ENCODE results near the gene SH2D4B.

Gene SH2D4B

DNA sequence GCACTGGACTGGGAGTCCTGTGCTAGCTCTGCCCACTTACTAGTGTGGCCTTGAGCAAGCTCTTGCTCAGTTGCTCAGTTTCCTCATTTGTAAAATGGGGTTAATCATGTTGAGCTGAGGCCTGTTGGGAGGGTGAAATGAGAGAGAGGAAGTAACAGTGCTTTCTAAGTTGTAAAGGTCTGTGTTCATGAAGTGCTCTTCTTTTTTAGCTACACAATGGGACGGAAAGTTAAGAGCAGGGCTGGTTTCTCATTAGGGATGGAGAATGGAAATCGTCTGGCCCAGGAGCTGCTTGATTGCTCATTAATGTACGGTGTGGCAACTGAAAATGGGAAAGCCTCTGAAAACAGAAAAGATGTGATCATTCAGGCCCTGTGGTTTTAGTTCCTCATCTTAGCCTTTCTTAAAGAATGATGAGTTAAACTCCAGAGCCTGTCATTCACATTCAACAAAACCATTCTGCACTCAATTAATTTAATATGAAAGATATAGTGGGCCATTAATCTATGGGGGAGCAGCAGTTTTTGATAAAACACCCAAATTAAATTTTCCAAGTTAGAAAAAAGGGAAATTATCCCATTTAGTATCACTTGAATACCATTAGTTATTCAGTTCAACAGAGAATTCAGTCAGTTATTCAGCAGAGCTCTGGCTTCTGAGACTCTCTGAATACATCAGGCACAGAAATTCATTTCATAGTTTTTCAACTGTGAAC, 60.5 kb downstream of the SH2D4B start:
- DNase-seq, result peak; percentile 7

DNA sequence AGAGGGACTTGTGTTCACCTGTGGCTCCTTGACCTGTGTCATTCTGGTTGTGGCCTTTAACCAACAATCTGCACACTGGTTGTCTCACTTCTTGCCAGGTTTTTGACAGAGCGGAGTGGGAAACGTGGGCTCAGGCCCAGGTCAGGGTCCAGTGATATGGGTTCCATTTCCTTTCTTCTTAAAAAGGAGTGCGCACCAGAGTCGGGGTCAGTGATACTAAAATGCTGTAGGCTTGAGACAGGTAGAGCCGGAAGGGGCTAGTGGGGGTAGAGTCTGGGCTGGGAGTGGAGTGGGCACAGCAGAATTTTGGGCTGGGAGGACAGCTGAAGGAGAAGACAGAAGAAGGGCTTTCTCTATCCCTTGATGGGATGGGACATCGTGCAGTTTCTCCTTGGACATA, 61.2 kb downstream of the SH2D4B start:
- DNase-seq, result no peak

DNA sequence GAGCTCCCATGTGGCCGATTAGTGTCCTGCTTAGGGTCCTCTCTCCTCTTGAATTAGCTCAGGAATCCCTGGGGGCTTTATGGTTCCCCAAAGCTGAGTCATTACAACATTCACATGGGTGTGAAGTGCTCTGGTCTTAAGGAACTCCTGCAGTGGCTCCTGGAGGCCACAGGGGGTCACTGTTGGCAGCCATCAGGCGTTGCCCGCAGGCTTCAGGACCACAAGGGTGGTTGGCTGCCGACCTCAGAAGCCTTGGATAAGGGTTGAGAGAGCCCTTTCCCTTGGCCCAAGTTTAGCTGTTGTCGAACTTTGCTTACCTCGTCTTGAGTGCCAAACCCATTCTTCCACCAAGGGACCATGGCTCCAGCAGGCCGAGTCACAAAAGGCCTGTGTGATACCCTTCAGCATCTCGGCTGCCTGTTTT, 61.7 kb downstream of the SH2D4B start:
- DNase-seq, result peak; percentile 63

GRCh38 chr10:80600256-80600655, 62.6 kb downstream of the SH2D4B start:
- no peak for DNase-seq

DNA sequence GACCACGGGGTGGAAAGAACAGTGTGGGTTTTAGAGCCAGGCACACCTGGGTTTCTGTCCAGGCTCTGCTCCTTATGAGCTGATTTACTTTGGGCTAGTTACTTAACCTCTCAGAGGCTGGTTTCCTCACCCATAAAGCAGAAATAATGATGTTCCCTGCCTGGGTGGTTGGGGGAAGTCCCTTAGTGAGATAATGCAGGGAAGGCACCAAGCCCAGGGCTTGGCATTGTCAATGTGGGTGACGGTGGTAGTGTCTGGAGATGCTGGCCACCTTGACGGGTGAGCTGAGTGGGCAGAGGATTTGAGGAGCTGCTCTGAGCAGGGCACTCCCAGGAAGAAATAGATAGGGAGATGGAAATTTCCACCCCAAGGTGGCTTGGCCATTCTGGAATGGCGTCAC, 65.2 kb downstream of the SH2D4B start:
- DNase-seq, result no peak

- no peak for DNase-seq
Observed at GRCh38 chr10:80603516-80603915, 65.8 kb downstream of the SH2D4B start.

DNA sequence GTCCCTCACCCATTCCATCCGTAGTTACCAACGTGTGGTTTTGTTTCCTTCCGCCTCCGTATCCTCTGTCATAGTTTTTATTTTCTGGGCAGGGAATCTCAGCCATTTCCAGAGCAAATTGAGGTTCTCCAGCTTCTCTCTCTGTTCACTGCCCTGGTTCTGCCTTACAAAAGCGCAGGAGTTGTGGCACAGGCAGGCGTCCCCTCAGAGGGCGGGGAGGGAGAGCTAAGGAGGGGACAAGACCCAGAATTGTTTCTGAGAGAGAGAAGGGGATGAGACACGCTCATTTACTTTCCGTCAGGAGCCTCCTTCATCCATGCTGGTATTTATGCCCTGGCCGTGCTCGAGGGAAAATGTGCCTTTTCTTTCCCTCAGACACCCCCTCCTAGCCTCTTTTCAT, 71.0 kb downstream of the SH2D4B start:
- DNase-seq, result no peak

DNA sequence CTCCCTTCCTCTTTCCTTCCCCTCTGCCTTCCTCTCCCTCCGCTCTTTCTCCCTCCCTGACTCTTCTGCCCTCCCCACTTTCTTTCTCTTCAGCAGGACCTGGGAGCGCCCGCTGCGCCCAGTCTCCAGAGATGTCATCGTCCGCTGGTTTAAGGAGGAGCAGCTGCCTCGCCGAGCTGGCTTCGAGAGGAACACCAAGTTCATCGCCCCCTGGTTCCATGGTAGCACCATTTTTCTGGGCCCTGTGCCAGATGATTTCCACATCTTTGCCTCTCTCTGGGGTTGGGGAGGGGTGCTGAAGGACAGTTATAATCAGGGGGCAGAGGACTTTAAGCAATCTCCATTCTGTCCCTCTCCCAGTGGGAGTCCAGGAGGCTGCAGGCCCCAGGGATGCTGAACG, 71.6 kb downstream of the SH2D4B start:
- DNase-seq, result no peak

GRCh38 chr10:80611481-80612185, 73.9 kb downstream of the SH2D4B start:
- DNase-seq, result no peak

- DNase-seq, result no peak
Observed at GRCh38 chr10:80612261-80612660, 74.6 kb downstream of the SH2D4B start.

GRCh38 chr10:80613466-80614170, 75.9 kb downstream of the SH2D4B start:
- no peak for DNase-seq

DNA sequence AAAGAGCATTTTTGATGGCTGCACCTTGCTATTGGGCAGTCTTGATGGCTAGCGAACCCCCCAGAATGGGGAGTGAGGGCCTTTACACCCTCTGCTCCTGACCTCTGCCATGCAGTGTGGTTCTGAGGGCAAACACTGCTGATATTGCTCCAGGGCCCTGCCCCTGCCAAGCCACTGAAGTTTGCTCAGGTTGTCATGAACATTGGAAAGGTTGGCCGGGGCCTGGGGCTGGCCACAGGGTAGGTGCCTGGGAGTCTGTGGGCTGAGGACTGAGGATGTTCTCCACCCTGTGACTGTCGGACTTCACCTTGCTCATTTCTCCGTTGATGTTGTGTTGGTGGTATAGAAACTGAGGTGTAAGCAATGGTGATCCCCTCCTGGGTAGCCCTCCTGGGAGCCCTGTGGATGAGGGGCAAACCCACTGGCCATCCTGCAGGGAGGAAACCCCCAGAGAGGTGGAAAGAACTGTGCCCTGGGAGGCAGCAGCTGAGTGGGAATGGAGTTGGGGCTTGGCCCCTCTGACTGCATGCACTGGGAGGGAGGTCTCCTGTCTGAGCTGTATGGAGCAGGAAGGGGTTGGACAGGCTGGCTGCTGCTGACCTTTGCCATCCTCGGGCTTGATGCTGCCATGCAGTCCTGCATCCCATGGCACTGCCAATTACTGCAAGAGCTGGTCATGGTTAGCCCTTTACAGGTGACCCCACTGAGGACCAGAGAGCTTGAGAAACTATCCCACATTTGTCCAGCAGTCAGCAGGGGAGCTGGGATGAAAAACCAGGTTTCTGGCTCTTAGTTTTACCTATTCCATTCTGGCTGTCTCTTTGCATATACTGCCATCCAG, 77.1 kb downstream of the SH2D4B start:
- no peak for DNase-seq

GRCh38 chr10:80617807-80618206, 80.1 kb downstream of the SH2D4B start:
- no peak for DNase-seq

GRCh38 chr10:80619036-80619435, 81.3 kb downstream of the SH2D4B start:
- no peak for DNase-seq

GRCh38 chr10:80622153-80622552, 84.5 kb downstream of the SH2D4B start:
- no peak for DNase-seq

DNA sequence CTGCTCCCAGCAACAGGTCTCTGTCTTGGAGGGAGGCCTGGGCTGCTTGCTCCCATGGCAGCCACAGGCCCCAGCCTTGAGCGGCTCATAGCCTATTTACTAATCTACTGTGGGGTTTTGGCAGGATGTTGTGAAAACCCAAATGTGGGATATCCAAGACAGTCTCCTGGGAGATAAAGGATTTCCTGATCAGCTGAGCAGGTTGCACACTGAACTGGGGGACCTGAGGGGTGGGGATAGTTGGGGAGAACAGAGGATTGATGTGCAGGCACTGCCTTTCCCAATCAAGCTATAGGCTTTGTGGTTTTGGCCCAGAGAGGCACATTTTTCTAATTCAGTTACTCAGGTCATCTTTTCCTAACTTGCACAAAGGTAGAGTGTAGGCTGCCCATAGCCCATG, 92.6 kb downstream of the SH2D4B start:
- no peak for DNase-seq

GRCh38 chr10:80632742-80633141, 95.0 kb downstream of the SH2D4B start:
- DNase-seq, result no peak

DNA sequence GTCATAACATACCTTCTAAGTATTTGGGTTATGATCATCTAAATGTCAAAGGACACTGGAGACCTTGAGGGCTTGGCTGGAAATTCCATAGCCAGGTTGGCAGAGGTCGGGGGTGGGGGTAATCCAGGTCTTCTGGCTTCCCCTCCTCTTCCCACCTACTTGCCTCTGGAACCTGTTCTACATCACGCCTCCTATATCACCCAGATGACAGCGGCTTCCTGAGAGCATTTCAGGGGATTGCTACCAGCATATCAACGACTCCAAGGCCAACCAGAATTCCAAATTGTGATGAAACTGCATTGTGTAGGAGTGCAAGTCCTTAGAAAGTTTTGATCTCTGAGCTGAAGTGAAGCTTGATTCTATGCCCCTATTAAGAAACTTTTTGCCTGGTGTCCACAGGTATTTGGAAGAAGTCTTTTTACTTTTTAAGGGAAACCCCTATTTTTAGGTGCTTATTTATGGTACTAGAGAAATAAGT, 95.7 kb downstream of the SH2D4B start:
- DNase-seq, result no peak

DNA sequence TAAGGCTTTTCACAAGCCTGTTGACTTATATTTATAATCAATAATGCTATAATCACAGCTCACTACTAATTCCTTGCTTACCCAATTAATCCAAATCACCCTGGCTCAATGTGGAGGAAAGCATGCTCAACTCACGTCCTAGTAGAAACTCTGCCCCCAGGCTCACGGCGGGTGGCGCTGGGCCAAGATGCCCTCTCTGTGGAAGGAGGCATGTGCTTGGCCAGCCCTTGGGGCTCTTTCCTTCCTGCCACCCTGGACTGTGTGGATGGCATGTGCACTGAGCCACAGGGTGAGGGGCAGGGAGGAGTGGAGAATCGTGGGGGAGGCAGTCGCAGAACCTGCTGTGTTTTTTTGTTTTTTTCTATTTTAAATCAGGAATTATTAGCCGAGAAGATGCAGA, 96.2 kb downstream of the SH2D4B start:
- DNase-seq, result no peak

- no peak for DNase-seq
Observed at GRCh38 chr10:80642661-80643060, 105.0 kb downstream of the SH2D4B start.

DNA sequence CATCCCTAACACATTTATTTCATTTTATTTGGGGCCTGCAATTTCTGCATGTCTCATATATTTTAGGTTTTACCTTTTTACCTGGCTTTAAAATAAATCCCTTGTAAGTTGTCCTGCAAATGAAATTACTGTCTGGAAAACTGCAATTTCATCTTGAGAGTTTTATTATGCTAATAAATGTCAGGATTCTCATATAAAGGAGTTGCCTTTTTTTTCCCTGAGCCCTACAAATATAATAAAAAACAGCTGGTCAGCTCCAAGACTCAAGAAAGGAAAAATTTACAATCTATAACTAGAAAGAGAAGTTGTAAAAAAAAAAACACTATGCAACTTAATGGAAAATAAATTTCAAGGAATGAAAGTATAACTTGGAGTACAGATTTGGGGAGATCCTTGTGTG, 108.7 kb downstream of the SH2D4B start:
- DNase-seq, result no peak

DNA sequence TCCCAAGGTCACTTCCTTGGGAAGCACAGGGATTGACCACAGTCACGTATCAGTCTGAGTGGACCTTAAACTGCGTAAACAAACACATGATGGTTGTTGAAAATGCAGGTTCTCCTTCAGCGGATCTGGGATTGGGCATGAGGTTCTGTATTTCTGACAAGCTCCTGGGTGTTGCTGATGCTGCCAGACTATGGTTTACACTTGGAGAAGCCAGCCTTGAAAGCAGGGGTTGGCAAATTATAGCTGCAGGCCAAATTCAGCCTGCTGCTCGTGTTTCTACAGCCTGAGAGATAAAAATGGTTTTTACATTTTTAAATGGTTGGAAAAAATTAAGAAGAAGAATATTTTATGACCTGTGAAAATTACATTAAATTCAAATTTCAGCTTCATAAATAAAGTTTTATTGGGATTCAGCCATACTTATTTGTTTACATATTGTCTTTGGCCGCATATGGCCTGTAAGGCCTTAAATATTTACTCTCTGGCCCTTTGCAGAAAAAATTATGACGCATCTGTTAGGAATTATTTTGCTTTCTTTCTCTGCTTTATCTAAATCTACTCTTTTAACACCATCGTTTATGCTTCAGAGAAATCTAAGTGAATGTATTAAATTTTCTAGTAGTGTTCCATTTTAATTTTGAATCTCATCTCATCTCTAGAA, 109.6 kb downstream of the SH2D4B start:
- DNase-seq, result no peak

Data from GDM1 (cell line).